ENCODE data around the gene TAPT1.

The TAPT1 gene

DNA sequence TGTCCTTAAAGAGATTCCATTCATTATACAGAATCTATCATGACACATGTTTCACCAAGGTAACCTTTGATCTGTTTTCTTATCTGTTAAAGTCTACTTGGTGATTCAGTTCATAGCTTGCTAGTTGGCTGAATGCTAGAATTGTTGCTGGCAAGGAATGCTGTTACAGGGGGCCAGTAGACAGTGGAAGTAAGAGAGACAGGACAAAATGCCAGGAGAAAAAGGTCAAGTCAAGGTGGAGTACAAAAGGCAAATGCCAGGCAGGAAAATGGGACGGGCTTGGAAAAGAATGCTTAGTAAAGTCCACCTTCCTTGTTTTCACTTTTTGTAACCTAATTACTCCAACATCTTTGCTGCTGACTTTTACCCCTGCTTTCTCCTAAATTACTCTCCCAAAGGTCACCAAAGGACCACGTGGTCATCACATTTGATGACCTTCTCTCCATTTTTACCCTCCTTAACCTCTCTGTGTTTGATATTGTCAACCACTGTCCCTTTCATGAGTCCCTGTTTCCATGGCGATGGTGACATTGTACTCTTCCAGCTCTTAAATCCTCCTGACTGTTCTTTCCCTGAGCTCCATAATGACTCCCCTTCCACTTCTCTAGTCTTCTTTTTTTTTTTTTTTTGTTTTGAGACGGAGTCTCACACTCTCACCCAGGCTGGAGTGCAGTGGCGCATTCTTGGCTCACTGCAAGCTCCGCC lies 24.5 kb upstream of the TAPT1 start:
- no peak for DNase-seq (ENCODE audit: low read depth in 2 of 2)

DNA sequence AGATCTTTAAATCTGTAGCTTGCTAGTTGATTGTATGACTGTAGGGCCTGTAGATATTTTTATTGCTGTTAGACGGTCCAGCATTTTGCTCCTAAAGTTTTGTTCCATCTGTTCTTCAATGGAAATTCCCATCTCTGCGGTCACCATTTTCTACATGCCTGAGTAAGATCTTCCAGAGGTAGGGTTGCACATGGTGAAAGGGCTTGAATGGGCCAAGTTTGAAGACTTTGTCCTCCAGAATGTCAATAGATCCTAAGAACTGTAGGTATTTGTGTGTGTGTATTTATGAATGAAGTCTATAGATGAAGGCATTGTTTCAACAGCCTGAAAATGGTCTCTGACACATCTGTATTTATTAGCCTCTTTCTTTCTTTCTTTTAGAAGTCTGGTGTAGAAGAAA lies 22.3 kb upstream of the TAPT1 start:
- no peak for DNase-seq (ENCODE audit: low read depth in 2 of 2)

DNA sequence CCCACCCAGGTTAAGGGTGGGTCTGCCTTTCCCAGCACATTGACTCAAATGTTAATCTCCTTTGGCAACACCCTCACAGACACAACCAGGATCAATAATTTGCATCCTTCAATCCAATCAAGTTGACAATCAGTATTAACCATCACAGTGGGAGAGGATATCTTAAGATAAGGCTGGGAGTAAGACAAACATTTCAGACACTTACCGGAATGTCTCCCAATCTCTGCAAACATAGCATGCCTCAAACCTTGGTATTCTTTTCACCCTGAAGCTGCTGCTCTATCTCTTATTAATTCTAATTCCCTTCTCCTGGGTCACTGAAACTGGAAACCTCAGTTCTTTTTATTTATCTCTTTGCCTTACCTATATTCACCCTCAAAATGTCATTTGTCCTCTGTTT lies 19.0 kb upstream of the TAPT1 start:
- DNase-seq (ENCODE audit: low read depth in 2 of 2): no peak

DNA sequence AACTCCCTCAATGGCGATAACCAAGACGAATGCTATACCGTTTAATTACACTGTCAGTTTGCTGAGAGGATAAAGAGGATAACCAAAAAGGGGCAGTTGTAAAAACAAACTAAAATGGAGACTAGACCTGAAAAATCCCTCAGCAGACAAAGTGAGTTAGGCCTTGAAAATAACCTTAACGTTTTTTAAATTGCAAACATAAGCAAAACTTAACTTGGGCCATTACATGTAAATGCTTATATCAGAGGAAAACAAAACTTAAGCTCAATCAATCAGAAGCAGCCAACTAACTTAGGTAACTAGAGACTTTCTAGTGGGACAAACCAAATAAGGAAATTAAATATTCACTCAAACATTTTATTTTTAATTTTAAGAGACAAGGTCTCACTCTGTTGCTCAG lies 17.0 kb upstream of the TAPT1 start:
- no peak for DNase-seq (ENCODE audit: low read depth in 2 of 2)

DNA sequence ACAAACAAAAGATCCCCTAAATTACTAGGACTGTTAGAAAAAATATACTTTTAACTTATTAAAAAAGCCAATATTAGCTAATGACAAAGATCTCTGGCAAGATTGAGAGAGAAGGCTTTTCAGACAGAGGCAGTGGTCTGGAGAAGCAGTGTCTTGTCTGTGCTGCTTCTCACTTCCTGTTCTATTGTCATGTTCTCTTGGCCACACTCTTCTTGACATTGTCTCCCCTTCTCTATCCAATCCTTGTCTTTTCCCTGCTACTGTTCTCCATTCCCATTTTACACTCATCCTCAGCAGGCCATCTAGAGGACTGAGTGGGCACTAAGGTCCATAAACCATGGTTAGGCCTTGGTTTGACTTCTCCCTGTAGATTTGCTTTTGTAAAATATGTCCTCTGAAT lies 14.0 kb upstream of the TAPT1 start:
- DNase-seq (ENCODE audit: low read depth in 2 of 2): no peak

DNA sequence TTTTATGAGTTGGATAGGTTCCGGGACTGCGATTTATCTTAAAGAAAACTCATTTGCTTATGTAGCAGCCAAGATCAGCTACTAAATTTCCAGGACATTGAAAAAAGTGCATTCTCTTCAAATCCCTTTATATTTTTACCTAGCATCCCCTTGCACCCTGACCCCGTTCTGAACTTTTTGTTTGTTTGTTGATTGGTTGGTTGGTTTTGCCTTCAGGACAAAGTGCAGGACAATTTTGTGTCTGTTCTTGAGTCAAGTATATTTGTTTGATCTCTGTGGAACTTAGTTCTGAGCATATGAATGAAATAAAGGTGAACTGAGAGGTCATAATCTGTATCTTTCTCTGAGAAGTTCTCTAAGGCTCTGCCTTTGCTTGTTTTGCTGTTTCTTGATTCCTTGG lies 12.8 kb upstream of the TAPT1 start:
- DNase-seq (ENCODE audit: low read depth in 2 of 2): no peak

DNA sequence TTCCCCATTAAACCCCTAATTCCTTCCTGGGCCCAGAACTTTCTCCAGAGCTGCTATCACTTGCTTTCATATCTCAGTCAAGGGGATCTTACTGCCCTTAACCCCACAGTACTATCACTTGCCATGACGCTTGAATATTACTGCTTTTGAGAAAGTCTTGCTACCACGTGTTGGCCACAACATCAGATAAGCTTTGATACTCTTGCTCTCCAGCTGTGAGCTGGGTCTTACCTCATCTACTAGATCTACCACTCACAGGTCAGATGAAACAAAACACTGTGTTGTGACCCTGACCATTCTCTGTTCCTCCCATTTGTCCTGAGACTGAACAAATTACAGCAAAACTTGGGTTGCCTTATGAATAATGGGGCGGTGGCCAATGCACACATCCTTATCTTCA lies 12.1 kb upstream of the TAPT1 start:
- no peak for DNase-seq (ENCODE audit: low read depth in 2 of 2)

DNA sequence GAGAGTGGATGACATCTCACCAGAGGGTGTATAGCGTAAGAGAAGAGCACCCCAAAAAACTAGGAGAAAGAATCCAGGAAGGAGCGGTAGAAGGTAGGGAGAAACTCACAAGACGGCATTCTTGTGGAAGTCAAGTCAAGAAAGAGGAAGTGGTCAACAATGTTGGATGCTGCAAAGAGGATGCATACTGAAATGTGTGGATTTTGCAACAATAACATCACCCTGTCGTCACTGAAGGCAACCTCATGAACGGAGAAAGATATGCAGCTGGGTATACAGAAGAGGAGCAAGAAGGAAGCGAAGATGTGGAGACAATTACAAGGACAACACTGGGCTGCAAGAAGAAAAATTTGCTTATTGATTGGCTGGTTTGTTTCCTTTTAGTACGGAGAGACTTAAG lies 11.4 kb upstream of the TAPT1 start:
- no peak for DNase-seq (ENCODE audit: low read depth in 2 of 2)

DNA sequence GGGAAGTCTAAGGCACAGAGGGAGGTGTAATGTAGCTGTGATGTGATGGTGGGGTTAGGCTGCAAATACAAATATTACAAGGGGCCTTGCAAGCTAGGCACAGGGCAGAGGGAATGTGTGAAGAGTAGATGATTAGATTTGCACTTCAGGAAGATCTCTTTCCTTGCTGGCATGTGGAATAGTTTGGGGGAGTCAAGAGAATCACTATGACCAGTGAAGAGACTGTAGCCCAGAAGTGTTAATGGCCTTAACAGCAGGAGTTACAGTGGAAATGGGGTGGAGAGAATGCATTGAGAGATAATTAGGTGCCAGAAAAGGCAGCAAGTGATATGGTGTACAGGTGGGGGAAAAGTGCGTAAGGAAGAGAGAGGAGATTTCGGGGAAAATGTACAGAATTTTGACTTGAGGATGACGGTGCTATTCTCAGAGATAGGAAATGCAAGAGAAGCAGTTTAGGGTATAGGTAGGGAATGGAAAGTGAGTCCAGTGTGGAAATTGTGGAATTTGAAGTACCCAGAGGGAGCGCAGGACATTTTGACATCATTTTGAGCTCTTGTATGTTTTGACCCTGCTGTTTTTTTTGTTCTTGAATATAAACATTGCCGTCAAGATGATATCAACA lies 10.2 kb upstream of the TAPT1 start:
- no peak for DNase-seq (ENCODE audit: low read depth in 2 of 2)

DNA sequence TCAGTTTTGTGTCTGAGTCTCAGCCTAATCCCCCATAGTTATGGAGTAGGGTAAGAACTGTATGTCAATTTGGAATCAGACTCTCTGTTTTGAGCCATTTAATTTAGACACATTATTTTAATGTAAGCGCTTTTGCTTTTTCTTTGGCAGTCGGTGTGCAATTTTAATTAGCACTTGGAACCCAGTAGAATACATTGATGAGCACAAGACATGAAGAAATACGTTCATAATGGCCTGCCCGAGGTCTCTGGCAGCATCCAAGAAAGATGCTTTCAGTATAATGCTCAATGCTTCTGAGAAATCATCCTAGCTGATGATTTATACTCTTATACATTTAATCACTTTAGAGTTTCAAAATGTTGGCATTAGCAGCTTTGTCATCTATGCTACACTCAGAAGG lies 8.9 kb upstream of the TAPT1 start:
- DNase-seq (ENCODE audit: low read depth in 2 of 2): no peak

DNA sequence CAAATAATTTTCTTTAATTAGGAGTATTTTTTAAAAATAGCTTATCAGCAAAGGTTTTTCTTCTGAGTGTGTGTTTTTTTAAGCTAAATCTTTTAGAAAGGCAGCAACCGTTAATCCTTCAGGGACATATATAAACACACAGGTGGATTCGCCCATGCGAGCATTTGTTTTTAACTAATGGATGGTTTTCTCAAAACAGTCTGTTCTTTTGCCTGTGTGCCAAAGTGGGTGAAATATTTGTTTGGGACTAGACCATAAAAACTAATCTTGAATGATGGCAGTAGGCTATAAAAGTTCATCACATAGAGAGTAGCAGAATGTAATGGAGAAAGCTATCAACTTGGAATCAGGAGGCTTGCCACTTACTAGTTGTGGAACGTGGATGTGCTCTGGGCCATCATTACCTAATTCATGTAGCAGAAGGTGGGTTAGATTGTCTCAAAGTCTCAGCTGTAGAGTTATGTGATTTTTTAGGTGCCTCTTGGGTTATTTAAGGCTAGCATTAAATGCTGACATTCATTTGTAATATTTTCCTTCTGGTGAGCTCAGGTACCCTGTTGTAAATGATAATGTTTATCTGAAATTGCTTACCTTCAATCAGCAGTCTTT lies 7.4 kb upstream of the TAPT1 start:
- DNase-seq (ENCODE audit: low read depth in 2 of 2): no peak

DNA sequence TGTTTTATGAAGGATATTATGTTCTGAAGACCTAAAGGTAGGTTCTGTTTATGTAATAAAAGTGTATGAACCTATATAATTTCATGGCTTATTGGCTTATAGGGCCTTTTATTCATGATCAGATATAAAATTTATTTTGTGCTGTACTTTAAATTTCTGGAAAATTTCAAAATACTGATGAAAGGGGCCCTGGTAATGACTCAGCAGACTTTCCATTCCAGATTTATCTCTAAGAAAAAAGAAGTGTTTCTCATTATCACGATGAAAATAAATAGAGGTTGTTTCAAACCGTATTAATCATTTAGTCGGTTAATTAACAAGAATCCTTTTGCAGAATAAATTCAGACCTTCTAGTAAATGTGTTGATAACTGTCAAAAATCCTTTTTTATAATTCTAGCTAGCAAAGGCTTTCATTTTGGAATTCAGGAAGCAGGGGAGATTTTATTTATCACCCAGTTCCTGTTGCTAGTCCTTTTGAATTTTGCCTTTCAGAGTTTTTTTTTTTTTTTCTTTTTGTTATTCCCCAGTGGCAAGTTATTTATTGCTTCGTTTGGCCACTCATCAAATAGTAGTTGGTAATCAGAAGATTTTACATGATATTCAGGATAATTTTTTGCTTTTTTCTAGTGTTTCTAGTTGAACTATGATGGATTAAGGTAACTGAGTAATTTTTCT lies 5.4 kb upstream of the TAPT1 start:
- DNase-seq (ENCODE audit: low read depth in 2 of 2): no peak

DNA sequence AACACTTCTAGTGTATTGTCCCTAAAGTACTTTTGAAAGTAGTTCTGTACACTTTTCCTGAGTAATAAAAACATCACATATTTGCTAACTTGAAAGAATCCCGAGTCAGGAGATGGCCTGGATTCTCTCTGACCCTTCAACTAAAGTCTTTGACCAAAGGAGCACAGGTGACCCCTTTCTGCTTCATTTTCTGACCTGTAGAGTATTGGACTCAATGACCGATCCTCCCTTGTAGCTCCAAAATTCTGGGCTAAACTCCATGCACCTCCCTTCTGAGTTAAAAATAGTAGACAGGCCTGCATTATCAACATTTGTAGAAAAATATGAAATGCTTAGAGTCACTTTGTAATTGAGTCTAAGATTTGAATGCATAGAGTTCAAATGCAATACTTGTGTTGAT lies 4.0 kb upstream of the TAPT1 start:
- no peak for DNase-seq (ENCODE audit: low read depth in 2 of 2)

DNA sequence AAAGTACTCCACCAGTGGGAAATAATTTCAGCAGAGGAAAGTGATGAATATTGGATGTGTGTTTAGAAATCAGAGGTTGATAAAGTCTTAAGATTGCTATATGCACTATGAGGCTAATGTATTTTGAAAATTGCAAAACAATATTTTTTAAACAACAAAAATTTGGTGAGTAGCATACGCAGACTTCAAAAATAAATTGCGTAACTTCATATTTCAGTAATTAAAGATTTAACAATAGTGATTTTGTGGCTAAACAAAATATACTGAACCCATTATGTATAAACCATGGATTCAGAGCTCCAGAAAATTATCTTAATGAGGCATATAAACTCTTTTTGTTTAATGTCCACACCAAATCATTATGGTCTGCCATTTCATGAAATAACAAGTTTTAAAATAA lies 3.3 kb upstream of the TAPT1 start:
- no peak for DNase-seq (ENCODE audit: low read depth in 2 of 2)

DNA sequence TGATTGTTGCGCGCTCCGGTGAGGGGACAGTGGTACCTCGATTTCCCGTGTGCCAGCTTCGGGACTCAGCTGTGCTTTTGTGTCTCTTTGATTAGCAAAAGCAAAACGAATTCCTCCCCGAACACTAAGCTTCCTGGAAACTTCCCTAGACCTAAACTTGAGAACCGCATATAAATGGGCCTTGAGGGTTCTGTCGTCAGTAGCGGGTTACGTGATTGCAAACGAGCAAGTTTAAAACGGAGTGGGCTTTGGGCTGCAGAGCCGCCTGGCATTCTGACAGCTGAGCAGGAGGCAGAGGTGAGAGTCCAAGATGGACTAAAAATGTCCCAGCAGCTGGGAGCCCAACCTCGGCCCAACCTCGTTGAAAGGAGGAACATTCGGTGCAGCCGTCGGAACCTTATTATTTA lies 1.2 kb upstream of the TAPT1 start:
- DNase-seq (ENCODE audit: low read depth in 2 of 2): no peak

DNA sequence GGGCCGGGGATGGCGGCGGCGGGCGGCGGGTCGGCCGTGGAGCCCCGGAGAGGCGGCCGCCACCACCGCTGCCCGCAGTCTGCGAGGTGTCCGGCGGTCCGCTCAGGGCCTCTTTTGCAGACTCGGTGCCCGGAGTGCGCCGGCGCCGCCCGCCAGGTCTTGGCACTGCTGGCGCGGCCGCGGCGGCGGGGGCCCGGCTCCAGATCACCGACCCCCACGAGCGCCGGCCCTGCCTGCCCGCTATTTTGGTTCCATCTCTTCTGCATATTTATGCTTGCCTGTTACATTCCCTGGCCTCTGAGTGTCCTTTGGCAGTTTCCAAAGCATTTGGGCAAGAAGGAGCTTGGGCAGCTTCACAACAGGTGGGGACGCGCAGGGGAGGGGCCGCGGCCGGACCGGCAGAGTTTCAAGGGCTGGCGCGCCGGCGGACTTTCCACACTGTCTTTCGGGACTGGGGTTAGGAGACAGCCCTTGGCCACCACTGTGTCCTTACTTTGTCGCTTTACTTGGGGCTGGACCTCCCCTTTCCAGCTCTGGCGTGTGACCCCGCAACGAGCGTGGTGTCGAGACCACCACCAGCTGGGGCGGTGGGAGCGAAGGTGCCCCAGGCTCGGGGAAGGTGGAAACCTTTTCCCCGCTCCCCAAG lies 668 bp upstream of the TAPT1 start:
- no peak for DNase-seq (ENCODE audit: low read depth in 2 of 2)

DNA sequence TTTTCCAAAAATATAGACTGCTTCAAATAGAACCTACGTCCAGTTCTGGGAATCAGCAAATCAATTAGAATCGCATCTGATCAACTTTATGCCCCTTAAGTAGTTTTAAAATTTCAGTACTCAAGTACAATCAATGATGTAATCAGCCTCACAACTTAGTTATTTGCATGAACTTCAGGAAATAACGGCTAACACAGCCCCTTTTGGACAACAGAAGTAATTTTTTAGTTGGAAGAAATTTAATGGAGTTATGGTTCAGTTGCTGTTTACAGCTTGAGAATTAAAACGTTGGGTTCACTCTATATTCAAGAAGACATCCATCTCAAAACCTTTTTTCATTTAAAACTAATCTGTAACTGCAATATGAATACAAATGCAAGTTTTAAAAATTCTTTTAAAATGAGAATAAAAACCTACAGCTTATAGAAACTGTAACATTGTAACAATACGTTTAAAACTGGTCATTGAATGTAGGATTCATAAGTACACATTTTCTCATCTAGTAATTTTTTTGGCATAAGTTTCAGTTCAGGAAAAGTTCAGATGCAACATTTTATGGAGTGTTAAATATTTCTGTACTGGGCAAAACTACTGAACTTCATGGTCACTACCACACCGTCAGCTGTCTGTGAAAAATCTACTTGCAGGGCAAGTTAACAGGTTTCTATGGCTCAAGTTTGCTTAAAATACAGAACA lies 956 bp downstream of the TAPT1 start:
- DNase-seq (ENCODE audit: low read depth in 2 of 2): no peak

DNA sequence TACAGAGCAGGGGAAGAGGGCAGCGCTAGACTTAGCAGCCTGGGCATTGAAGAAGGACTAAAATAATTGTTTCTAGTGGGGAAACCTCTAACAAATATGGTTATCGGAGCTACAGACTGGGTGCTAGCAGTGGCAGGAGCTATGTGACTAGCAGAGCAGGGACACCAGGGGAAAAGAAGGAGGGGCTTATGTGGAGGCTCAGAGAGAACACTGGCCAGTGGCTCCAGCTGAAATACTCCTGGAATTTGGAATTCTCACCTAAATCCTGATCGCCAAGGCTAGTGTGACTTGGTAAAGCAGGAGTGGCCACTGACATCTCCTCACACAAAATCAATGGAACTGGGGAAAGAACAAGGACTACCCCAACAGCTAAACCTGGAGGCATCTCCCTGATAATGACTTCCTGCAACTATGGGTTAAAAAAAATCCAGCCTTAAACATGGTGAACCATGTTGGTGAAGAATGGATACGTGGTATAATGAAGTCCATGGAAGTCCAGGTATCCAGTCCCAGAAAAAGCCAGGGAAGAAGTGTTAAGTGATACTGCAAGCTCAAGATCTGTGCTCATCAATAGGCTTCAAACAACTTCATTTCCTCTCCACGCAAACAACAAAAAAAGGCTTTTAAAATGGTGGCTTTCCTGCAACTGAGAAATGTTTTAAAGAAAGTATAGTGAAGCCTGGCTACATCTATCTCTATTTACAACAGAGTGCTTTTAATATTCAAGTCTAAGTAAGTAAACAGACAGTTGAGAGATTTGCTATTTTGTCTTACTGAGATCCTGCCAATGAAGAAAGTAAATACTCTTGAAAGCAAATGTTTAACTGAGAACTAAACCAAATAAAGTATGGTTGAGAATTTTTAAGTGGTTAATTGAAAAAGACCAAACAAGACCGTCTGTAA lies 1.8 kb downstream of the TAPT1 start:
- no peak for DNase-seq (ENCODE audit: low read depth in 2 of 2)

DNA sequence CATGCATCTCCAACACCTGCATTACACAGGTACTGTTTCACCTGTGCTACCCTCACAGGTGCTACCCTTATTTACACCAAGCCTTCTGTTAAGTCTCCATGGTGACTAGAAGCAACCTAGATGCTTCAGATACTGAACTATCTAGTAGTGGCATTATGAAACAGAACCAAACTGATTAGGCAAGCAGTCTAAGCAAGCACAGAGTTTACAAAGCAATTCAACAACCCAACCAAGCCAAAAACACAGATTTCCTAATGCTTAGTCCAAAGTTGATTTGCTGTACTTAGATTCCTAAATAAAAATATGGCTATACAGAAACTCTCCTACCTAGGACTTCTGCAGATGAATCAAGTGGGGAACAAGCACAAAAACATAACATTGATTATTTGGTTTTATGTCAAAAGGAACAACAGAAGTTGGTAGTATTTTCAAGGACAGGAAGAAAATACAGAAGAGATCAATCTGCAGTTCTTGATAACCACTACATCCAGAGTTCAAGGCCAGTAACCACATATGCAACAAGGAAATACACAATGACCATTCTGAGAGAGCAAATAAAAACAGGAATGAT lies 3.2 kb downstream of the TAPT1 start:
- no peak for DNase-seq (ENCODE audit: low read depth in 2 of 2)

DNA sequence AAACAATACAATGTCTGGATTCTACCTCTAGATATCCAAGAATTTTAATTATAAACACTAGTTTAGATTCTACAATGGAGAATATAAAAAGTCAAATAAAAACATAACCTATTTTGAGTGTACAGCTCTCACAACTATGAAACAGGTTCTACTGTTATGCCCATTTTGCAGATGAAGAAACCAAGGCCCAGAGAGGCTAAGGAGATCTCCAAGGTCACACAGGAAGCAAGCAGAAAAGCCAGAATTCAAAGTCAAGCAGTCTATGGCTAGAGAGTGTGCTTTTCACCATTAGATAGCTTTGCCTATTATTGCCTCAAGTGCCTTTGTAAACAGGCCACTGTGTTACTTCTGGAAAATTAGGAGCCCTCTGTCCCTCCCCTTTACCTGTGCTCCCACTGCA lies 7.3 kb downstream of the TAPT1 start:
- DNase-seq (ENCODE audit: low read depth in 2 of 2): no peak
